ENCODE results near the gene LRRFIP1.

Gene LRRFIP1

GRCh38 chr2:237650455-237650850, 23.1 kb downstream of the LRRFIP1 start:
- TF ChIP-seq, protein P1, sequence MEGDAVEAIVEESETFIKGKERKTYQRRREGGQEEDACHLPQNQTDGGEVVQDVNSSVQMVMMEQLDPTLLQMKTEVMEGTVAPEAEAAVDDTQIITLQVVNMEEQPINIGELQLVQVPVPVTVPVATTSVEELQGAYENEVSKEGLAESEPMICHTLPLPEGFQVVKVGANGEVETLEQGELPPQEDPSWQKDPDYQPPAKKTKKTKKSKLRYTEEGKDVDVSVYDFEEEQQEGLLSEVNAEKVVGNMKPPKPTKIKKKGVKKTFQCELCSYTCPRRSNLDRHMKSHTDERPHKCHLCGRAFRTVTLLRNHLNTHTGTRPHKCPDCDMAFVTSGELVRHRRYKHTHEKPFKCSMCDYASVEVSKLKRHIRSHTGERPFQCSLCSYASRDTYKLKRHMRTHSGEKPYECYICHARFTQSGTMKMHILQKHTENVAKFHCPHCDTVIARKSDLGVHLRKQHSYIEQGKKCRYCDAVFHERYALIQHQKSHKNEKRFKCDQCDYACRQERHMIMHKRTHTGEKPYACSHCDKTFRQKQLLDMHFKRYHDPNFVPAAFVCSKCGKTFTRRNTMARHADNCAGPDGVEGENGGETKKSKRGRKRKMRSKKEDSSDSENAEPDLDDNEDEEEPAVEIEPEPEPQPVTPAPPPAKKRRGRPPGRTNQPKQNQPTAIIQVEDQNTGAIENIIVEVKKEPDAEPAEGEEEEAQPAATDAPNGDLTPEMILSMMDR (IDR thresholded peaks at IDR 0.05; ENCODE audit: low read length, missing control alignments), result no peak
- no peak overlapping the region for H3K4me3 ChIP-seq (replicated peaks; ENCODE audit: low read depth, low read length)
- no peak for DNase-seq (ENCODE audit: low read depth)

DNA sequence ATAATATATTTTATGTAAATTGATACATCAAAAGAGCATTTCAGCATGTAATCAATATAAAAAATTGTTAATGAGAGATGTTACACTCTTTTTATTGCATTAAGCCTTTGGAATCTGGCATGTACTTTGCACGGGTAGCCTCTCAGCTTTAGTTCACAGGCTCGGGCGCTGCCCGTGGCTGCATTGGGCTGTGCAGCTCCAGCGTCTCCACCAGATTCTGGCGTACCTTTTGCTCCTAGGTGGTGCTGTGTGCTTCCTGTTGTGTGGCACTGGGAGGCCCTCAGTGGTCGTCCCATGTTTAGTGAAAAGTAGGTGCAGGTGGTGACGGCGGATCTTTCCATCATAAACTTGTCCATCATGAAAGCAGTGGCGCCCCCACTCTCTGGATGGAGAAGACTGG, 24.4 kb downstream of the LRRFIP1 start:
- TF ChIP-seq, protein P1 (IDR thresholded peaks at IDR 0.05; ENCODE audit: low read length, missing control alignments), result no peak
- H3K4me3 ChIP-seq (replicated peaks; ENCODE audit: low read depth, low read length), result no peak overlapping the region
- no peak for DNase-seq (ENCODE audit: low read depth)

- TF ChIP-seq, protein P1 (IDR thresholded peaks at IDR 0.05; ENCODE audit: low read length, missing control alignments), result no peak
- H3K4me3 ChIP-seq (replicated peaks; ENCODE audit: low read depth, low read length), result no peak overlapping the region
- no peak for DNase-seq (ENCODE audit: low read depth)
Observed at GRCh38 chr2:237652181-237652580, 24.8 kb downstream of the LRRFIP1 start.

- no peak overlapping the region for H3K4me3 ChIP-seq (replicated peaks; ENCODE audit: low read depth, low read length)
- TF ChIP-seq, protein P1 (IDR thresholded peaks at IDR 0.05; ENCODE audit: low read length, missing control alignments), result no peak
- no peak for DNase-seq (ENCODE audit: low read depth)
Observed at GRCh38 chr2:237652854-237653253, 25.5 kb downstream of the LRRFIP1 start.

DNA sequence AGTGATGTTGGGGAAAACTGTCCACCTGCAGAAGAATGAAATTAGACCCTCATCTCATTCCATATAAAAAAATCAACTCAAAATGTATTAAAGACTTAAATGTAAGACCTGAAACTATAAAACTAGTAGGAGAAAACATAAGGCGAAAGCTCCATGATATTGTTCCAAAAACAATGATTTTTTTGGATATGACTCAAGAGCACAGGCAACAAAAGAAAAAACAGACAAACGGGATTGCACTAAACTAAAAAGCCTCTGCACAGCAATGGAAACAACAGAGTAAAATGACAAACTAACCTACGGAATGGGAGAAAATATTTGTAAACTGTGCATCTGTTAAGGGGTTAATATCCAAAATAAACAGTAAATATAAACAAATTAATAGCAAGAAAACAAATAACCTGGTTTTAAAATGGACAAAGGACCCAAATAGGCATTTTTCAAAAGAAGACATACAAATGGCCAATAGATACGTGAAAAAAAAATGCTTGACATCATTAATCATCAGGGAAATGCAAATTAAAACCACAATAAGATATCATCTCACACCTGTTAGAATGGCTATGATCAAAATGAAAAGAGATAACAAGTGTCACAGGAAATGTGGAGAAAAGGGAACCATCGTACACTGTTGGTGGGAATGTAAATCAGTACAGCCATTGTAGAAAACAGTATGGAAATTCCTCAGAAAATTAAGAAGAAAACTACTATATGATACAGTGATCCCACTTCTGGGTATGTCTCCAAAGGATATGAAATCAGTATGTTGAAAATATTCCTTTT, 26.6 kb downstream of the LRRFIP1 start:
- TF ChIP-seq, protein P1 (IDR thresholded peaks at IDR 0.05; ENCODE audit: low read length, missing control alignments), result no peak
- no peak for DNase-seq (ENCODE audit: low read depth)
- no peak overlapping the region for H3K4me3 ChIP-seq (replicated peaks; ENCODE audit: low read depth, low read length)

DNA sequence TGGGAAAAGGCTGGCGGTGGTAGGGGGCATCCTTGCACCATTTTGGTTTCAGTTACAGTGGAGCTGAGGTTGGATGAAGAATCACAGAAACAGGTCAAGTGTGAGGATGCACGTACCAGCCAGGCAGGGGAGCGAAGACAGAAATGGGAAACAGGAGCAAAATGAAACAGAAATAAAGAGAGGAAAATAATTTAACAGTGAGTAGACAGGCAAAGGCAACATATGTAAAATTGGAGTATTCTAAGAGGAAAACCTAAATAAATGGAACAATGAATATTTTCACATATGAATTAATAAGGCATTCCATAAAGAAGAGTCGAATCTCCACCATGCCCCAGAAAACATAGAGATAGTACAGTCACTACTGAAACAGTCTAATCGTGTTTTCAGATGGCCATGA, 29.7 kb downstream of the LRRFIP1 start:
- H3K4me3 ChIP-seq (replicated peaks; ENCODE audit: low read depth, low read length), result no peak overlapping the region
- TF ChIP-seq, protein P1 (IDR thresholded peaks at IDR 0.05; ENCODE audit: low read length, missing control alignments), result no peak
- DNase-seq (ENCODE audit: low read depth), result no peak

- TF ChIP-seq, protein P1 (IDR thresholded peaks at IDR 0.05; ENCODE audit: low read length, missing control alignments), result no peak
- DNase-seq (ENCODE audit: low read depth), result no peak
Observed at GRCh38 chr2:237660381-237660900, 33.1 kb downstream of the LRRFIP1 start.

More at GRCh38 chr2:237660381-237660900, 33.1 kb downstream of the LRRFIP1 start:
- no peak overlapping the region for H3K4me3 ChIP-seq (replicated peaks; ENCODE audit: low read depth, low read length)
